CD8-positive, alpha-beta memory T cell (primary cell): ENCODE data around the gene AGMO. TPM values are rescaled to one million over a fixed set of nuclear protein-coding genes. Genes with fewer than 3 reads are reported as not detected.

Source experiments
- CTCF ChIA-PET: fragments of 350-600 bp; sonication (Branson Sonifier 250); formaldehyde crosslinking; loops from one replicate; lab custom pipeline; 2021; ENCODE audit warnings: antibody characterized with exemption; lab: Charles Lee
- POLR2A ChIA-PET: fragments of 350-600 bp; sonication (Branson Sonifier 250); formaldehyde crosslinking; loops from one replicate; lab custom pipeline; 2021; ENCODE audit warnings: antibody characterized with exemption; lab: Charles Lee
- DNase-seq, 5 donors: peaks; one replicate each; pipeline versions ENCODE4 v3.0.0 to v3.0.0-alpha.2; 2020 to 2022; ENCODE audit warnings: mixed read lengths in 1 of 5
- H3K27ac ChIP-seq: one replicate; pipeline ENCODE4 v1.7.0; 2013; ENCODE audit warnings: low read depth, mild to moderate bottlenecking, low read length, moderate library complexity
- H3K27me3 ChIP-seq: 2 replicates; pipeline ENCODE4 v1.7.0; 2013; ENCODE audit warnings: low read length, mild to moderate bottlenecking; ENCODE audit not compliant: insufficient read depth, poor library complexity, severe bottlenecking
- H3K36me3 ChIP-seq: 2 replicates; pipeline ENCODE4 v1.7.0; 2013; ENCODE audit warnings: mild to moderate bottlenecking, low read length, moderate library complexity; ENCODE audit not compliant: insufficient read depth
- H3K4me1 ChIP-seq: 2 replicates; pipeline ENCODE4 v1.7.0; 2013; ENCODE audit warnings: mild to moderate bottlenecking, low read length, moderate library complexity; ENCODE audit not compliant: insufficient read depth
- H3K4me3 ChIP-seq: 2 replicates; pipeline ENCODE4 v1.7.0; 2013; ENCODE audit warnings: mild to moderate bottlenecking, low read length
- H3K9me3 ChIP-seq: 2 replicates; pipeline ENCODE4 v1.7.0; 2013; ENCODE audit warnings: mild to moderate bottlenecking, low read length
- H3K27ac Mint-ChIP-seq, 8 donors: one replicate each; pipeline ENCODE4 v1.8.0; 2020 to 2021; ENCODE audit warnings: mixed read lengths in 8 of 8, mild to moderate bottlenecking in 6 of 8, inconsistent platforms in 3 of 8, moderate library complexity in 3 of 8
- H3K27me3 Mint-ChIP-seq, 2 donors: one replicate each; pipeline ENCODE4 v1.8.0; 2020 to 2021; ENCODE audit warnings: mixed read lengths in 2 of 2, mild to moderate bottlenecking in 1 of 2, moderate library complexity in 1 of 2
- H3K36me3 Mint-ChIP-seq, 3 donors: one replicate each; pipeline ENCODE4 v1.8.0; 2020 to 2021; ENCODE audit warnings: mixed read lengths in 3 of 3, inconsistent platforms in 1 of 3, mild to moderate bottlenecking in 1 of 3
- H3K4me1 Mint-ChIP-seq, 3 donors: one replicate each; pipeline ENCODE4 v1.8.0; 2020 to 2021; ENCODE audit warnings: mixed read lengths in 3 of 3, inconsistent platforms in 1 of 3, mild to moderate bottlenecking in 1 of 3
- H3K4me3 Mint-ChIP-seq, 7 donors: one replicate each; pipeline ENCODE4 v1.8.0; 2020 to 2021; ENCODE audit warnings: mixed read lengths in 7 of 7, mild to moderate bottlenecking in 6 of 7, moderate library complexity in 4 of 7, inconsistent platforms in 2 of 7
- H3K9me3 Mint-ChIP-seq, 5 donors: one replicate each; pipeline ENCODE4 v1.8.0; 2020 to 2022; ENCODE audit warnings: mixed read lengths in 5 of 5, mild to moderate bottlenecking in 3 of 5, moderate library complexity in 2 of 5, inconsistent platforms in 1 of 5
- polyA plus RNA-seq: library from polyadenylated mRNA; unstranded; fragments of 300-500 nt; fragmentation: Illumina TruSeq; gene quantifications from one replicate; pipeline ENCODE4 v1.2.3, GENCODE V29; 2021
- total RNA-seq, 2 experiments: library from RNA; stranded (reverse); gene quantifications; one replicate each; pipeline ENCODE4 v1.2.3, GENCODE V29; 2021

The AGMO gene
- total and polyA plus RNA-seq, 3 experiments from 2014 or later: not detected

DNA sequence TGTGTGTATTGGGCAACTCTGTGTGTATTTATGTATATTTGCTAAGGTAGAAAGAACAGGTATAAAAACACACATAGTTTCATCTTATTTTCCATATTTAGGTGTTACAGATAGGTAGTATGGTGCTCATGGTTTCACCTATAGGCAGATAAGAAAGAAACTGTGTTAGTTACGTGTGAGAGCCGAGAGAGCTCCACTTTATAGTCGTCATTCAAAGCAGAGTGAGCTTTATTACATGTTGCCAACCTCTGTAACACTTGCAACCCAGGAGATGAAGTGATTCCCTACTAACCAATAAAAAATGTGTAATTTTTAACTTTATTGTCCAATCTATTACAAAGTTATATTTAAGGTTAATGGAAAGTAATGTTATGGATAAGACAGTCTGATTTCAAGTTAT, 121.3 kb downstream of the AGMO start:
- CTCF ChIA-PET: no interaction called here
- no peak overlapping the region for H3K27ac Mint-ChIP-seq
- DNase-seq: no peak
- Histone ChIP-seq H3K36me3 (no peaks in the 10 kb centered on the region), H3K27me3 (no peaks in the 10 kb centered on the region), H3K9me3 (no peaks in the 10 kb centered on the region), H3K4me1 (no peaks in the 10 kb centered on the region), H3K4me3 (no peak overlapping the region), H3K27ac (no peak overlapping the region)
- no peaks in the 10 kb centered on the region for H3K36me3 Mint-ChIP-seq
- POLR2A ChIA-PET: no interaction called here
- H3K27me3 Mint-ChIP-seq: no peaks in the 10 kb centered on the region
- peaks cover 3 to 10% (median 3%) of the 10 kb centered on the region in 5 donors for H3K9me3 Mint-ChIP-seq
- no peaks in the 10 kb centered on the region for H3K4me1 Mint-ChIP-seq
- no peak overlapping the region for H3K4me3 Mint-ChIP-seq

DNA sequence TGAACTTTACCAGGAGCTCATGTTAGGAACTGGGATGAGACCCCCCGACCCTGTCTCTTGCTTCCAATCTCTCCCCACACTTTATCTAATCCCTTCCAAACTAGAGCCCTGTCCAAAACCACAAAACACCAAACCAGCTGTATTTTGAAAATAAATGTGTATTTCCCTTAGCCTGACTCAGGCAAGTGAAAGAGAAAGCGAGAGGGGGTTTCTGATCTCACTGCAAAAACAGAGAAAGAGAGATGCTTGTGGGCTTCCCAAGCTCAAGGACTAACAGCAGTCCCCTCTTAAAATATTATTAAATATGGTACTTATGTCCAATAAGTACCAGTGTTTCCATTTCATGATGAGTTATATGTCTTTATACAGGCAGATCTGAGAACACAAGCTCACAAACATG, 122.0 kb downstream of the AGMO start:
- H3K4me1 Mint-ChIP-seq: no peaks in the 10 kb centered on the region
- no peaks in the 10 kb centered on the region for H3K36me3 Mint-ChIP-seq
- Histone ChIP-seq H3K27me3 (no peaks in the 10 kb centered on the region), H3K36me3 (no peaks in the 10 kb centered on the region), H3K4me3 (no peak overlapping the region), H3K27ac (no peak overlapping the region), H3K4me1 (no peaks in the 10 kb centered on the region), H3K9me3 (no peaks in the 10 kb centered on the region)
- no peak overlapping the region for H3K4me3 Mint-ChIP-seq
- ChIA-PET CTCF (no interaction called here), POLR2A (no interaction called here)
- peaks cover 3 to 12% (median 6%) of the 10 kb centered on the region in 5 donors for H3K9me3 Mint-ChIP-seq
- H3K27me3 Mint-ChIP-seq: no peaks in the 10 kb centered on the region
- DNase-seq: no peak
- H3K27ac Mint-ChIP-seq: no peak overlapping the region

DNA sequence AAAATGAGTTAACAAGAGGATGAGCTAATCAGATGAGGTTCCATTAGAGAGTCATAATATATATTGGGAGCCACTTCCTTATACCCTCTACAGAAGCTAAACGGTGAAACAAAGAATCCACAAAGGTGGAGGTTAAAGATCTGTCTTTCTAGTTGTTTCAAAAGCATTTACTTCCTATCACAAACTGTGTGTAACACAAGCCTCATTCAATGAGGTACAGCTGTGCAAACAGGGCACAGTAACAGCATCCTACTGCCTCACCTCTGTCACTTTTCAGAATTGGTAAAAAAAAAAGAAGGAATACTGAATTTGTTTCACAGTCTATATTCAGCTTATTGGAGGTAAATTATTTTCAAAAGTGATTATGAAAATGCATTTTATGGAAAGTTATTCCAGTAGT, 128.7 kb downstream of the AGMO start:
- no peaks in the 10 kb centered on the region for H3K4me1 ChIP-seq
- no peak overlapping the region for H3K4me3 ChIP-seq
- peaks cover 6% of the 10 kb centered on the region for H3K9me3 ChIP-seq
- Mint-ChIP-seq H3K4me3 (no peak overlapping the region), H3K27me3 (no peaks in the 10 kb centered on the region), H3K4me1 (no peaks in the 10 kb centered on the region), H3K9me3 (peaks cover 0 to 27% (median 2%) of the 10 kb centered on the region in 5 donors), H3K27ac (no peak overlapping the region), H3K36me3 (no peaks in the 10 kb centered on the region)
- ChIA-PET CTCF (no interaction called here), POLR2A (no interaction called here)
- H3K27ac ChIP-seq: no peak overlapping the region
- no peaks in the 10 kb centered on the region for H3K36me3 ChIP-seq
- H3K27me3 ChIP-seq: no peaks in the 10 kb centered on the region
- DNase-seq: no peak

DNA sequence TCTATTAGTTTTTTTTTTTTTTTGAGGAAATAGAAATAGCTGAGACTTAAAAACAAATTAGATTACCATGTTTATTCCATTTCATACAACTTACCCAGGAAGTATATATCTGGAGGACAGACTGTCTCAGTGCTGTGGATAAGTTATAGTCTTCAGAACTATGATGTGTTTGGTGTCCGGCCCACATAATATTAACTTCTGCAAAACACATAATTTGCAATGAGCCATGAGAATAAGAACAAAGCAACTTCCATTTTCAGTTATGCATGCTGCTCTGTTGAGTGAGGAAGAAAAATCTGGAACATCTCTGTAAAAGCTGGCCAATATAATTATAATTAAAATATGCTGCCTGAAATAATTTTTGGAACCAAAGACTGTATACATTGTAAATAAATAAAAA, 130.9 kb downstream of the AGMO start:
- no peak overlapping the region for H3K4me3 ChIP-seq
- Mint-ChIP-seq H3K4me1 (no peaks in the 10 kb centered on the region), H3K27ac (no peak overlapping the region), H3K27me3 (no peaks in the 10 kb centered on the region), H3K36me3 (no peaks in the 10 kb centered on the region), H3K9me3 (peaks cover 0 to 30% (median 2%) of the 10 kb centered on the region in 5 donors), H3K4me3 (no peak overlapping the region)
- no peaks in the 10 kb centered on the region for H3K4me1 ChIP-seq
- H3K27ac ChIP-seq: no peak overlapping the region
- H3K36me3 ChIP-seq: no peaks in the 10 kb centered on the region
- POLR2A ChIA-PET: no interaction called here
- CTCF ChIA-PET: no interaction called here
- H3K27me3 ChIP-seq: no peaks in the 10 kb centered on the region
- no peak for DNase-seq
- H3K9me3 ChIP-seq: peaks cover 6% of the 10 kb centered on the region

DNA sequence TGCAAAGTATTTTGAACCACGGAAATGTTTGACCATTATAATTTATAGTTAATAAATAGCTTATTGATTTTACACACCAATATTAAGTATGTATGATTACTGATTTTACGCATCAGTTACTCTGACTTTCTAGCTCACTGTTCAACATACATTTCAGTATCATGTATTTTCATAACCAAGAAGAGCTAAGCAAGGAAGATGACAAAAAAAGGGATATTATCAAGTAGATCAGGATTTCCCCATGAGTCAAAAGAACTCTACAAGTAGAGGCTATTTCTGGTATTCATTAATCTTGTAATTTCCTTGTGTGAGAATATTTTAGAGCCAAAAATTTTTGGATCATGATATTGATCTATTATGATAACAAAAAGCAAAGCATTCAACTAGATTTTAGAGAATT, 131.6 kb downstream of the AGMO start:
- POLR2A ChIA-PET: no interaction called here

DNA sequence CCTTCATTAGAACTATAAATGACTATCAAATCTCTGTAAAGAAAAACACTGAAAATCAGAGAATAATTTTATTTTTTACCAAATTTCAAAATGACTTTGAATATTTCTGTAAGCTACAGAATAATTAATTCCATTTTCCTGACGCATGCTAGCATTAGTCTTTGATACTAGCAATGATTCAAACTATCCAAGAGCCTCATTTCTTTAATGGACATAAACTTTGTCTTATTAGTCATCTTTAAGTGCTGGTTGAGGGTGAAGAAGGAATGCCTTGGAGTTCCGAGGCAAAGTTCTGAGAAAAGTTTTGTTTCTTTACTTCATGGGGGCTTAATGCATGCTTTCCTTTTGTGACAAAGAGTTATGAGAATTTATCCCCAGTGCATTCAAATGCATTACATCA, 137.3 kb downstream of the AGMO start:
- Histone ChIP-seq H3K4me3 (no peak overlapping the region), H3K27me3 (no peaks in the 10 kb centered on the region), H3K4me1 (no peaks in the 10 kb centered on the region), H3K27ac (no peak overlapping the region), H3K36me3 (no peaks in the 10 kb centered on the region), H3K9me3 (peaks cover 4% of the 10 kb centered on the region)
- ChIA-PET POLR2A (no interaction called here), CTCF (no interaction called here)
- Mint-ChIP-seq H3K27me3 (no peaks in the 10 kb centered on the region), H3K27ac (no peak overlapping the region), H3K4me1 (no peaks in the 10 kb centered on the region), H3K36me3 (no peaks in the 10 kb centered on the region), H3K4me3 (no peak overlapping the region), H3K9me3 (peaks cover 0 to 21% (median 5%) of the 10 kb centered on the region in 5 donors)
- DNase-seq: no peak

More for the DNA sequence above, 131.6 kb downstream of the AGMO start:
- no peaks in the 10 kb centered on the region for H3K4me1 ChIP-seq
- no peak overlapping the region for H3K4me3 Mint-ChIP-seq
- H3K9me3 ChIP-seq: peaks cover 6% of the 10 kb centered on the region
- H3K27ac Mint-ChIP-seq: no peak overlapping the region
- H3K36me3 ChIP-seq: no peaks in the 10 kb centered on the region
- H3K4me1 Mint-ChIP-seq: no peaks in the 10 kb centered on the region
- DNase-seq: no peak
- H3K4me3 ChIP-seq: no peak overlapping the region
- CTCF ChIA-PET: no interaction called here
- H3K27me3 Mint-ChIP-seq: no peaks in the 10 kb centered on the region
- no peaks in the 10 kb centered on the region for H3K36me3 Mint-ChIP-seq
- no peaks in the 10 kb centered on the region for H3K27me3 ChIP-seq
- peaks cover 0 to 27% (median 2%) of the 10 kb centered on the region in 5 donors for H3K9me3 Mint-ChIP-seq
- H3K27ac ChIP-seq: no peak overlapping the region

DNA sequence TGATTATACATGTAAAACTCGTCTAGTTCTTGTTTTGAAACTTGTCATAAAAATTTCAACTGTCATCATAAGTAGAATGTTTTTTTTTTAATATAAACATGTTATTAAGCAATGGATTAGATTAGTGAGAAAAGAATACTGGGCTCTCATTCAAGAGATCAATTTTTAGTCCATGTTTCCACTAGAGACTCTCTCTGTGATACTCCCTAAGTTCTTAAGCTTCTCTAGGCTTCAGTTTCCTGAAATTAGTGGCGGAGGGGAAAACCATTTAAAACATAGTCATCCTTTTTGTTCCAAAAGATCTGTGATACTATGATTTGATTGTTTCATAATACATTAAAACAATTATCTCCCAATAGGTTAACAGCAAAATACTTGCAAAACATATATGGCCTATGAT, 142.2 kb downstream of the AGMO start:
- Mint-ChIP-seq H3K9me3 (peaks cover 2 to 16% (median 7%) of the 10 kb centered on the region in 5 donors), H3K4me1 (no peaks in the 10 kb centered on the region), H3K36me3 (no peaks in the 10 kb centered on the region), H3K27me3 (no peaks in the 10 kb centered on the region), H3K4me3 (no peak overlapping the region), H3K27ac (no peak overlapping the region)
- no peaks in the 10 kb centered on the region for H3K4me1 ChIP-seq
- no peaks in the 10 kb centered on the region for H3K36me3 ChIP-seq
- no peak for DNase-seq
- H3K4me3 ChIP-seq: no peak overlapping the region
- no peaks in the 10 kb centered on the region for H3K9me3 ChIP-seq
- CTCF ChIA-PET: no interaction called here
- H3K27ac ChIP-seq: no peak overlapping the region
- no peaks in the 10 kb centered on the region for H3K27me3 ChIP-seq
- POLR2A ChIA-PET: no interaction called here

DNA sequence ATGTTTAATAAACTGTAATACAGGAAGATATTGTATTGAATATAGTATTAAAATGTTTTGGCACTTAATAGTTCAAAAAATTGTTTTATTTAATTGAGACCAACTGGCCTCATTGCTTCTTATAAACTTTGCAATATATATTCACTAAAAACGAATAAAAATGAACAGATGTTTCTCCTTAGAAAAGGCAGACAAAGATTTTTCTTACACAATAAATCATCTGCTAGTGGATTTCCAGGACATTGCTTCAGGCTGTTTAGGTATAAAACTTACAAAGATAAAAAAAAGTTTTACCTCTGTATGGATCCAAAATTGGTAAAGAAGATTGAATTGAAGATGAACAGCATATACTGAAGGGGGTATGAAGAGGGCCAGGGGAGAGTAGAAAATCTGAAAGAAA, 143.6 kb downstream of the AGMO start:
- Mint-ChIP-seq H3K9me3 (peaks cover 2 to 13% (median 7%) of the 10 kb centered on the region in 5 donors), H3K36me3 (no peaks in the 10 kb centered on the region), H3K27me3 (no peaks in the 10 kb centered on the region), H3K4me3 (no peak overlapping the region), H3K27ac (no peak overlapping the region), H3K4me1 (no peaks in the 10 kb centered on the region)
- DNase-seq: no peak
- Histone ChIP-seq H3K4me3 (no peak overlapping the region), H3K27me3 (no peaks in the 10 kb centered on the region), H3K9me3 (no peaks in the 10 kb centered on the region), H3K4me1 (no peaks in the 10 kb centered on the region), H3K36me3 (no peaks in the 10 kb centered on the region), H3K27ac (no peak overlapping the region)
- ChIA-PET CTCF (no interaction called here), POLR2A (no interaction called here)
